ENCODE measurements around the gene KCNN1.
"Not testable (repeated sequence)": the region's sequence is repeated elsewhere in the genome, so short reads cannot be mapped to it uniquely, and the experiment has no call there.

Gene KCNN1

DNA sequence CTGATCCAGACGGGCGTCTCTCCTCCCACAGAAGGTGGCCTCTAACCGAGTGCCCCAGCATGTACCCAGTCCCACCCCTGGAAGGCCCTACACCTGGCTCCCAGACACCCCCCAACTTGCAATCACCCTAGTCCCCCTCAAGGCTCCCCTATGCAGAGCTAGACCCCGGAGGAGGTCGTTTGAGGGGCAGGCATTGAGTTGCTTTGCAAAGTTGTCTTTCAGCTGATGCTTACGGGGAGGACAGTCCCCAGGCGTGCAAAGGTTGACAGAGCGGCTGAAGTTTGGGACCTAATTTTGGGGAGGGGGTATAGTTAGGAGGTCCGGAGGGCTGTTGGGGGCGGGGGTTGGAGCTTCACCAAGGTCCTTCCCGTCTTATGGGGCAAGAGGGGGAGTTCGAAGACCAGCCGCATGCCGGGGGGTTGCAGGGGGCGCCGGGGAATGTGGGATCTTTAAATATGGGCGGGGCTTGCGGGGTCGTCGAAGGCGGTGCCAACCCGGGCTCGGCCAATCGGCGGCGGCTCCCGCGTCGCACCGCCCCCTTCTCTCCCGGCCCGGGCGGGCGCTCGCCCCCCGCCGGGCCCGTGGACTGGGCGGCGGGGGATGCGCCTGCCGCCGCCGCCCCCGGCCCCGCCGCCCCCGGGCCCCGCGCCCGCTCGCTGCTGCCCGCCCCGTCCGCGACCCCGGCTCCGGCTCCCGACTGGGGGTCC, at the start of gene KCNN1:
KCNN1 (plus strand) TSS at position 558 of the 707 bp plus-strand sequence. CDS start 6,782 bp downstream, outside the sequence.
- no peak for DNase-seq

DNA sequence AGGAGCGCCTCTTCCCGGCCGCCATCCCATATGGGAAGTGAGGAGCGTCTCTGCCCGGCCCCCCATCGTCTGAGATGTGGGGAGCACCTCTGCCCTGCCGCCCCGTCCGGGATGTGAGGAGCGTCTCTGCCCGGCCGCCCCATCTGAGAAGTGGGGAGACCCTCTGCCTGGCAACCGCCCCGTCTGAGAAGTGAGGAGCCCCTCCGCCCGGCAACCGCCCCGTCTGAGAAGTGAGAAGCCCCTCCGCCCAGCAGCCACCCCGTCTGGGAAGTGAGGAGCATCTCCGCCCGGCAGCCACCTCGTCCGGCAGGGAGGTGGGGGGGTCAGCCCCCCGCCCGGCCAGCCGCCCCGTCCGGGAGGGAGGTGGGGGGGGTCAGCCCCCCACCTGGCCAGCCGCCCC, 48.8 kb upstream of the KCNN1 start:
- not testable (repeated sequence) for DNase-seq

DNA sequence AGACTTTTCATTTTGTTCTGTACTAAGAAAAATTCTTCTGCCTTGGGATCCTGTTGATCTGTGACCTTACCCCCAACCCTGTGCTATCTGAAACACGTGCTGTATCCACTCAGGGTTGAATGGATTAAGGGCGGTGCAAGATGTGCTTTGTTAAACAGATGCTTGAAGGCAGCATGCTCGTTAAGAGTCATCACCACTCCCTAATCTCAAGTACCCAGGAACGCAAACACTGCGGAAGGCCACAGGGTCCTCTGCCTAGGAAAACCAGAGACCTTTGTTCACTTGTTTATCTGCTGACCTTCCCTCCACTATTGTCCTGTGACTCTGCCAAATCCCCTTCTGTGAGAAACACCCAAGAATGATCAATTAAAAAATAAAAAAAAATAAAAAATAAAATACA, 47.8 kb upstream of the KCNN1 start:
- DNase-seq, result not testable (repeated sequence)

DNA sequence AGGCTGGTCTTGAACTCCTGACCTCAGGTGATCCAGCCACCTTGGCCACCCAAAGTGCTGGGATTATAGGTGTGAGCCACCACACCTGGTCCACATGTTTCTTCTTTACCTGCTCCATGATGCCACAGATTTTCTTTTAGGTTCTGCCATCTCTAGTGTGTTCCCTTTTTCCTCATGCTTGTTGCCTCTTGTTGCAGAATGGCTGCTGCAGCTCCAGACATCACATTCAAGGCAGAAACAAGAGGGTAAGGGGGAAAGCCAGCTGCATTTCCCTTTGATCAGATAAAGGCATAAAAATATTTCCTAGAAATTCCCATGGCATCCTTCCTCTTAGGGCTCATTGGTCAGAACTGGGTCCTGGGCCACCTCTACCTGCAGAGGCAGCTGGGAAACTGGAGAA, 46.4 kb upstream of the KCNN1 start:
- no peak for DNase-seq

DNA sequence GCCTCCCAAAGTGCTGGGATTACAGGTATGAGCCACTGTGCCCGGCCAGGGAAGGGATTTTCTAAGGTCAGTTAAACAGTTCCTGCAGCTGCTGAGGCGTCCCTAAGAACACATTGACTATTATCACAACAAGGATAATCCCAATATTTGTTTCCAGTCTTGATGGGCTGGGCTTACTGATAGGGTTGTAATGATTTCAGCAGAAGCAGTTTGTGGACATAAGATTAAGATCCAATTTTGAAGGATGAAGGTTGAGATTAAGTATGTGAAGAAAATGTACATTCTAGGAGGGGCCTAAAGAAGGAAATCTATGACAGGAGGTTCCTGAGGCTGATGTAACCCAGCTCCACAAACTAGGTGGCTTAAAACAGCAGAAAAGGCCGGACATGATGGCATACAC, 44.8 kb upstream of the KCNN1 start:
- no peak for DNase-seq

DNA sequence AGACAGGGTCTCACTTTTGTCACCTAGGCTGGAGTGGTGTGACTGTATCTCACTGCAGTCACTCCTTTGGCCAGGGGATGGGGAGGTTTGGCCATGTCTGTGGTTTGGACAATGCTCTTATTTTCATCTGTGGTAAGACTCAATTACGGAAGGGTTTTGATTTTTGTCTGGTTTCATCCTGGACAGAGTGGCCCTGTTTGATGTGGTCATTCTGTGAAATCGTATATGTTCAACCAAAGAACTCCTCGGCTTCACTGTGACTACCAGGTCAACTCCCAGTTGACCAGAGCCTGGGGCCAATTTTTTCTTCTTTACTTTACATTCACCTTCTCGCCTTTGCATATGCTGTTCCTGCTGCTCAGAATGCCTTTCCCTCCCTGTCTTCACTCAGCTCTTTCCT, 40.9 kb upstream of the KCNN1 start:
- DNase-seq, result no peak

DNA sequence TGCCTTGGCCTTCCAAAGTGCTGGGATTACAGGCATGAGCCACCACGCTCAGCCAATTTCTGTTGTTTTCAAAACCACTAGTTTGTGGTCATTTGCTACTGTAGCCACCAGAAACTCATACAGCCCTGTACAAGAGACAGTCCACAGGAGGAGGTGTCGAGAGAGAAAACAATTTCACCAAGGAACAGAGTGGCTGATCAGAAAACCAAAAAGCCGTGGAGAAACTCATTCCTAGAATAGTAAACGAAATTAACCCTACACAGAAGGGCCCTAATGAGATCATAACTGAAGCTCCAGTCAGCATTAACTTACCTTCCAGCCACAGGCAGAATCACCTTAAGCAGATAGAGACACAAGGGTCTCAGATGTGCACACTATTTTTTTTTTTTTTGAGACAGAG, 37.9 kb upstream of the KCNN1 start:
- DNase-seq, result no peak

DNA sequence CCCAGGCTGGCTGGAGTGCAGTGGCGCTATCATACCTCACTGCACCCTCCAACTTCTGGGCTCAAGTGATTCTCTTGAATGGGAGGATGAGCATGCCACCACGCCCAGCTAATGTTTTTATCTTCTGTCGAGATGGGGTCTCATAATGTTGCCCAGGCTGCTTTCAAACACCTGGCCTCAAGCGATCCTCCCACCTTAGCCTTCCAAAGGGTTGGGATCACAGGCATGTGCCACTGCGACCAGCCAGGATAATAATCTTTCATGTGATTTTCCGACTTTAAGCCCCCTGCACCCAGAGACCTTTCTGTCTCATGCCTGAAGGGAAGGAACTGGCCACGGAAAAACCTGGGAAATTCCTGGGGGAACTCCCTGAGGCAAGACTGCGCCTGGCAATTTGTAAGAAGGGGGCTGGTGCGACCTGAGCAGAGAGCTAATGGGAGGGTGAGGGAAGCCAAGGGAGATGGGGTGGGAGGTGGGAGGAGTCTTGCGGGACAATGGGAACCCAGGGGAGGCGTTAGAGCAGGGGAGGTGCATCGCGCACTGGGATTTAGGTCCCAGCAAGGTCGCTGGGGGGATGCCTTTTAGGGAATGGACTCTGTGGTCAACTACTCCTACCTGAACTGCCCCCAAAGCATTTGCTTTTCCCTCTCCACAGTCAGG, 35.2 kb upstream of the KCNN1 start:
- DNase-seq, result peak; percentile 78

DNA sequence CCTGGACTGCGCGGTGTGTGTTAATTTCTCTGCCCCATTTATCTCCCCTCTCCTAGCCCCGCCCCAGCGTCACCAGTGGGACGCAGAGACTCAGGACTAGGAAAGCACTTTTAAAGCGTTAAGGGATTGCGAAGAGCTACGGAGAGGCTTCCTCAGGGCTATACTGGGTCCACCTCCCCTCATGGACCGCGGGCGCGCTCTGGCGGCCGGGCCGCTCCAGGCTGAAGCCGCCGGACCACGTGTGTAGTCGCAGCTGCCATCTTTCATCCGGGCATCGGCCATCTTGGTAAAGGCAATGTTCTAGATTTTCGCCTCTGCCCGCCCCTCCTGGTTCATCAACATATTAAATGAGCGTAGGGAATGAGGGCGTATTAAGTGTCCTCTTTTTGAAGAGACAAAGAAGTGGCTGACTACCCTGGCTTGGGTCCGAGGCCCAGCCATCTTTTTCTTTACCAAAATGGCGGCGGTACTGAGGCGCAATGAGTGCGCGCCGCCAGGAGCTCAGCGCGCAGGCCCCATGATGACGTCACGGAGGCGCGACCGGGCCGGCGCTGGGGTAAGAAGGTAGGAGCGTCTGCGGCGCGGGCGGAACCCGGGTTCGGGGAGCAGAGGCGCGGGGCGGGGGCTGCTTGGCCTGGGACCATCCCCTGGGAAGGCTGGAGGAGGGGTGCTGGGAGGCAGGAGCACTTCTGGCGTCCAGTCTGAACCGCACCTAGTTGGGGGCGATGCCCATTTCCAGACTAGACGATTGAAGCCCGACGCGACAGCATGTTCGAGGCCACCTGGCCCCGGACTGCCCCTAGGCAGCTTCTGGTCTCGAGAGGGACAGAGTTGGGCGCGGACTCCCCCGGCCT, 34.2 kb upstream of the KCNN1 start, which contains the start of gene CCDC124:
CCDC124 (plus strand) TSS at position 531 of the 854 bp plus-strand sequence. CDS start 3,406 bp downstream, outside the sequence.
- DNase-seq, result peak; percentile 95

DNA sequence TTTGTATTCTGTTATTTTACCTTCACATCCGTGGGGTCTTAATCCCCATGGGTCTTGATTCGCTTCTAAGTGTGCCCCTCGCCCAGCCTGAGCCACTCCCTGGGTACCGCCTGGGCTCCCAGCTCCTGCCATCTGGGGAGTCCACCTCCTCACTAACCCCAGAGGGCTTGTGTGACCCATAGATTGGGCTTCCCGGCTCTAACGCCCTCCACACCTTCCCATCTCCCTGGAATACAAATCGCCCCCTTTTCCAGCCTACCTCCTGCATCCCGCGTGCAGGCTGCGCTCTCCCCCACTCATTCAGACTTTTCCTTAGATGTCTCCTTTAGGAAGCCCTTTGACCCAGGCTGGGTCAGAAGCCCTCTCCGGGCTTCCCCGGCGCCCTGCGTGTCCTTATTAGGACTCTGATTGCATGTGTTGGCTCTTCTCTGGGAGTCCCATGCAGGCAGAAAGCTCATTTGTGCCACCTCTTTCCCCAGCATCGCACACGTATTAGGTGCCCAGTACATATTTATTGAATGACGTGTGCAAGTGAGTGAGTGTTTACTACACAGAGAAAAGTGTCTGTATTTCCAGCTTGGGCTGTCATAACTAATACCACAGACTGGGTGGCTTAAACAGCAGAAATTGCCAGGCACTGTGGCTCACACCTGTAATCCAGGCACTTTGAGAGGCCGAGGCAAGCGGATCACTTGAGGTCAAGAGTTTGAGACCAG, 33.3 kb upstream of the KCNN1 start:
- DNase-seq, result no peak

DNA sequence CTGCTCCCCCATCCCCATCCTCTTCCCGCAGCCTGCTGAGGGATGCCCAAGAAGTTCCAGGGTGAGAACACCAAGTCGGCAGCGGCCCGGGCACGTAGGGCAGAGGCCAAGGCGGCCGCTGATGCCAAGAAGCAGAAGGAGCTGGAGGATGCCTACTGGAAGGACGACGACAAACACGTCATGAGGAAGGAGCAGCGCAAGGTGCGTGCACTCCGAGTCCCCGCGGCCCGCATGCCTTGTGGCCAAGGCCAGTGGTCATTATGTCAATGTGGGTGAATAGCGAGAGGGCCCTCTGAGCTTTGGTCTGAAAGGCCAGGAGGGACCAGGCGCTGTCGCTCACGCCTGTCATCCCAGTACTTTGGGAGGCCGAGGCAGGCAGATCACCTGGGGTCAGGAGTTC, 30.5 kb upstream of the KCNN1 start:
- no peak for DNase-seq

DNA sequence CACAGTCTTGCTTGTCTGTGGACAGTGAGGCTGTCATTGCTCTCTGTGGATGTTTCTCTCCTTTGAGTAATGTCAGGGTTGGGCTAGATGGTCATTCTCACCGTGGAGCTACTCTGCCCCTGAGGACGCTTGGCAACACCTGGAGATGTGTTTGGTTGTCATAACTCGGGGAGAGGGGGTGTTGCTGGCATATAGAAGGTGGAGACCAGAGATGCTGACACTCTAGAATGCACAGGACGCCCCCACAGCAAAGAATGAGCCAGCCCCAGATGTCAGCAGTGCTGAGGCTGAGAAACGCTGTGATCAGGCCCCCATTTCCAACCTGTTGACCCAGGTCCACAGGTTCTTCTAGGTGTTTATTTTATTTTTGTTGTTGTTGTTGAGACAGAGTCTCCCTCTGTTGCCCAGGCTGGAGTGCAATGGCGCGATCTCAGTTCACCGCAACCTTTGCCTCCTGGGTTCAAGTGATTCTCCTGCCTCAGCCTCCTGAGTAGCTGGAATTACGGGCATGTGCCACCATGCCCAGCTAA, 29.5 kb upstream of the KCNN1 start:
- no peak for DNase-seq

DNA sequence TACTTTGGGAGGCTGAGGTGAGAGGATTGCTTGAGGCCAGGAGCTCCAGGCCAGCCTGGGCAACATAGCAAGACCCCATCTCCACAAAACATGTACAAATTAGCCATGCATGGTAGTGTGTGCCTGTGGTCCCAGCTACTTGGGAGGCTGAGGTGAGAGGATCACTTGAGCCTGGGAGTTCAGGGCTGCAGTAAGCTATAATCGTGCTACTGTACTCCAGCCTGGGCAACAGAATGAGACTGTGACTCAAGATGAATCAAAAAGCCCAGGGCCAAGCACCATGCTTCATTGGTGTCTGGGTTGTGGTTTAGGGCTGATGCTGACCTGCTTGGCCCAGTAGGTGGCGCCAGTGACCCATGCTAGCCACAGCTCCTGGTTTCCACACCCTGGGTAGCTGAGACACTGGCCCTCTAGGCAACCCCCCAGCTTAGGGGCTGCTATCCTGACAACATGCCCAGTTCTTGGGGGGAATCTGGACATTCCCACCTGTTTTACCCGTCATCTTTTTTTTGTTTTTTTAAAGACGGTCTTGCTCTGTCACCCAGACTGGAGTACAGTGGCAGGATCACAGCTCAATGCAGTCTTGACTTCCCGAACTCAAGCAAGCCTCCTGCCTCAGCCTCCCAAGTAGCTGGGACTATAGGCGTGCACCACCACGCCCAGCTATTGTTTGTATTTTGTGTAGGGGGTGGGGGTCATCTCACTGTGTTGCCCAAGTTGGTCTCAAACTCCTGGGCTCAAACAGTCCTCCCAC, 28.6 kb upstream of the KCNN1 start:
- peak; percentile 89 for DNase-seq

DNA sequence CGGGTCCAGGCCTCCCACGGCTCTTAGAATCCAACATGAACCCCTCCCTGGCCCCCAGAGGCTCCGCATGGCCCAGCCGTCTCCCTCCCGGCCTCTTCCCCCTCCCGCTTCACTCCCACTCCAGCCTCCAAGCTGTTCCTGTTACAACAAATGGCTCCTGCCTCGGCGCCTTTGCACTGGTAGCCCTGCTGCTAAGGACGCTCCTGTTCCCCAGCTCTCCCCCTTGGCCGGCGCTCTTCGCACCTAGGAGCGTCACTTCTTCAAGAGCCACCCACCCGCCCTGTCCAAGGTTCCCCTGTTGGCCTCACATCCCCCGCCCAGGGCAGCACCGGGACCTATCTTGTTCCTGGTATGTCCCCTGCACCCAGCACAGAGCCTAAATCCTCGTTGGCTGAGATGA, 24.7 kb upstream of the KCNN1 start:
- DNase-seq, result no peak

DNA sequence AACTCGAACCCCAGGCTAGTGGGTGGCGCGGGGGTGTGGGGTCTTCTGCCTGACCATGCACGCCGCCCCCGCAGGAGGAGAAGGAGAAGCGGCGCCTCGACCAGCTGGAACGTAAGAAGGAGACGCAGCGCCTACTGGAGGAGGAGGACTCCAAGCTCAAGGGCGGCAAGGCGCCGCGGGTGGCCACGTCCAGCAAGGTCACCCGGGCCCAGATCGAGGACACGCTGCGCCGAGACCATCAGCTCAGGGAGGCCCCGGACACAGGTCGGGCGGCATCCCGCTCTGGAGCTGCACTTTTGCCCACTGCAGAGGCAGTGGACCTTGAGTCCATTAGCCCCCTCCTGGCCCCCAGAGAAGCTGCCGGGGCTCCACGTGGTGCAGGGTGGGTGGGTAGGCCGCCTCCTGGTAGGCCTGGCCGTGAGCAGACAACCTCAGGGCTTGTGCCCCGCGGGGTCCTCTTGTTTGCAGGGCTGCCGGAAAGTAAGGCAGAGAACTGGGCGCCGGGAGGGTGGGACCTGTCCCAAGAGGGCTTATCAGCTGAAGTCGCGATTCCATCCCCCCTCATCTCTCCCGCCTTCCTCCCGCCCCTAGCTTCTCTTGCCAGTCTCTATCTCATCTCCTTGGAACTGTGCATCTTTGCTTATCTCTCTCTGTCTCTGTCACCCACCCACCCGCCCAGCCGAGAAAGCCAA, 24.2 kb upstream of the KCNN1 start:
- no peak for DNase-seq

DNA sequence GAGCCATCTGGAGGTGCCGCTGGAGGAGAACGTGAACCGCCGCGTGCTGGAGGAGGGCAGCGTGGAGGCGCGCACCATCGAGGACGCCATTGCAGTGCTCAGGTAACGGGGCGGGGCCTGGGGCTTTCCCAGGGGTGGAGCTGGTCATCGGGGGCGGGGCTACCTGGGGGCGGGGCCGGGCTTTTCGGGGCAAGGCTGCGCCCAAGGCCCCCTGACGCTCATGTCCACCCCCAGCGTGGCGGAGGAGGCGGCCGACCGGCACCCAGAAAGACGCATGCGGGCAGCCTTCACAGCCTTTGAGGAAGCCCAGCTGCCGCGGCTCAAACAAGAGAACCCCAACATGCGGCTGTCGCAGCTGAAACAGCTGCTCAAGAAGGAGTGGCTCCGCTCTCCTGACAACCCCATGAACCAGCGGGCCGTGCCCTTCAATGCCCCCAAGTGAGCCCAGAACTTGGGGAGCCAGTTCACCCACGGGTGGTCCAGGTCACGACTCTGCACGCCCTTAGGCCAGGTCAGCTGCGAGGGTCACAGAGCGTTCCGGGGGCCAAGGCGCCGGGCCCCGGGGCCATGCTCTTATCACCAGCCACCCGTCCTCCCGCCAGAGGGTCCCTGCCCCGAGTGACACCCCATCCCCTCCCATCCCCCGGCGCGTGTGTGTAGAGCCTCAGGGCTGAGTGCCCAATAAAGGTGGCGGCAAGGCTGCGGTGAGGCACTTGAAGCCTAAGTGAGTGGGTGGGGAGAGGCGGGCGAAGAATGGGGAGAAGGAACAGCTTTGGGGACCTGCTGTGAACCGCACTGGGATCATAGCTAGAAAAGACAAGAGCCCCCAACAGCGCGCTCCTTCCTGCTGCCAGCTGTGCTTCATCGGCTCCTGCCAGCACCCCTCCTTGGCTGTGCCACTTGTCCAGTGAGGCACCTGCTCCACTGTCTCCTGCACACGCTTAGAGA, 23.4 kb upstream of the KCNN1 start:
- no peak for DNase-seq

DNA sequence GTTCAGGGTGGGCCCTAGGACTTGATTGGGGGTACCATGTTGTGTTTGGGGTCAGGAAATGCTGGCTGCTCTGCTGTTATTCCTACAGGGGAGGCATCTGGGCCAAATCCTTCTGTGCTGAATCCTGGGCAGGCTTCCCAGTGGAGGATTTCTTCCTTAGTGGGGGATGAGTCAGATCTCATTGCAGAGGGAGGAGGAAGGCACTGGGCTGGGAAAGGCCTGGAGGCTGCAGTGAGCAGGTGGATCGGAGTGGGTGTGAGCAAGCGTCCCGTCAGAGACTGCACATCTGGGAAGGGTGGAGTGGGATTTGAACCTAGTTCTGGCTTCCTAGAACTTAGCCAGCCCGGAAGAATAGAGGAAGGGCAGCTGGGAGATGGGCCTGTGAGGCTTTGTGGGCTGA, 22.6 kb upstream of the KCNN1 start:
- DNase-seq, result no peak

DNA sequence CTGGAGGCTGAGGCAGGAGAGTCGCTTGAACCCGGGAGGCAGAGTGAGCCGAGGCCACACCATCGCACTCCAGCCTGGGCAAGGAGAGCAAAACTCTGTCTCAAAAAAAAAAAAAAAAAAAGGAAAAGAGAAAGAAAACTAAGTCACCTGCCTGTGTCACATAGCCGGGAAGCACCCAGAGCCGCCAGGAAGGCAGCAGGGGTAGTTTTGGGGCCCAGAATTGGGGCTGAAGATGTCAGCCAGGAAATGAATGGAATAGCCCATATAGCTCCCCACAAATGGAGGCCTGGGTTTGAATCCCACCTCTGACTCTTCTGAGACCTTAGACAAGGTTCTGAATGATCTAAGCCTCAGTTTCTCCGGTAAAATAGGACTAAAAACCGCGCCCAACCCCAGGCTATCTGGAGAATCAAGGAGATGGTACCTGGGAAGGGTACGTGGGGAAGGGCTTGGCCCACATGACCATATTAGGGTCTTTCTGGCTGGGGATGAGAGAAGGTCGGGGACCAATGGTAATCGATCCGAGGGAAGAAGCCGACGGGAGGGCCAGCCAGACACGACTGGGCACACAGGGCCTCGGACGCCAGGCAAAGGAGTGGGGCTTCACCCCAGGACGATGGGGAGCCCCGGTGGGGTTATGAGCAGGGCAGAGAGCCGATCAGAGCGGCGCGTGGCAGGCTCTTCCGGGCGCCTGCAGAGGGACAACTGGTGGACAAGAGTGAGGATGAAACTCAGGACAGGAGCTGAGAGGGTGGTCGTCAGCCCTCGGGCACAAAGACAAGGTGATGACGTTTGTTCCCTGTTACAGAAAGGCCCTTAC, 19.7 kb upstream of the KCNN1 start:
- no peak for DNase-seq

Measured in islet precursor cell (in vitro differentiated cells).